ENCODE data around the gene ZNF521. TPM values are rescaled to one million over a fixed set of nuclear protein-coding genes. Genes with fewer than 3 reads are reported as not detected.

The ZNF521 gene
- total RNA-seq, 2 donors from 2014 or later: 3.8 to 5.3 TPM

- intact Hi-C loops (cut with DNase I): no loop called here
- H3K4me1 ChIP-seq: no peaks in the 10 kb centered on the region
Measured at GRCh38 chr18:25335676-25336075, 16.3 kb downstream of the ZNF521 start.

DNA sequence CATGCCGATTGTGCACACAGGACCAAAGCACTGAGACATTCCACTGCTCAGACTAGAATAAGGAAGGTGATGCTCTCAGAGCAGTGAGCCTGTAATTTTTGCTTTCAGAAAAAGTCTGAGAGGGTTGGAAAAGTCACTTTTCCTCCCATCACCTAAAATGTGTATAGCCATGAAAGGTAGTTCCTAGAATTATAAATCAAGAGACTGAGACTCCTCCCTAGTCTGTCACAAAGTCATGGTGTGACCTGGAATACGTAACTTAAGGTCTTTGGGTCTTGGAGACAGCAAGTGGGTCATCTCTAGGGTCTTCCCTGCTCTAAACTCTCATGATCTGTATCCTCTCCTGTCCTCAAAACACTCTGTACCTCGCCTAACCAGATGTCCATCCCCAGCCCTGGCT is 16.9 kb downstream of the ZNF521 start:
- no peak overlapping the region for H3K4me3 ChIP-seq
- no peak for DNase-seq
- H3K9me3 ChIP-seq: no peaks in the 10 kb centered on the region
- no peaks in the 10 kb centered on the region for H3K27me3 ChIP-seq
- H3K4me1 ChIP-seq: no peaks in the 10 kb centered on the region
- TF ChIP-seq CTCF (IDR thresholded peaks at IDR 0.05): no peak
- H3K9ac ChIP-seq (ENCODE audit: low read depth in 2 of 2, low read length in 2 of 2): no peak overlapping the region
- no peaks in the 10 kb centered on the region for H3K36me3 ChIP-seq
- intact Hi-C loops (cut with DNase I): no loop called here
- no peak overlapping the region for H3K27ac ChIP-seq

More at GRCh38 chr18:25335676-25336075, 16.3 kb downstream of the ZNF521 start:
- Histone ChIP-seq H3K9ac (ENCODE audit: low read depth in 2 of 2, low read length in 2 of 2) (no peak overlapping the region), H3K27ac (no peak overlapping the region), H3K9me3 (no peaks in the 10 kb centered on the region), H3K4me3 (no peak overlapping the region), H3K27me3 (no peaks in the 10 kb centered on the region), H3K36me3 (no peaks in the 10 kb centered on the region)
- DNase-seq: no peak
- TF ChIP-seq CTCF (IDR thresholded peaks at IDR 0.05): no peak

DNA sequence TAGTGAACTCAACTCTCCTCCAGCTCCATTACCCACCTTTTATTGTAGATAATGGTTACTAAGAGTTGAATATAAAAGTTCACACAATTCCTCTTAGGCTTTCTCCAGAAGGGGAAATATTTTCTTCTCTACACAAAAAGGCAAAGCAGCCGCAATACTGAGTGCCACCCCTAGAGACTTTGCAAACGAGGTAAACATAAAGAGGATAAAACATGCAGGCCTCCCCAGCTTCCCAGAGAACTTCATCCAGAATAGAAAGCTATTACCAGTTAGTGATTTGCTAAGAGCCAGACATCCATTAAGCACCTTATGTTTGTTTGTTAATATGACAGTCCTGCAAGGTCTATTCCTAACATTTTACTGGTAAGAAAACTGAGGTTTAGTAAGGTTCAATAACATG is 17.4 kb downstream of the ZNF521 start:
- DNase-seq: no peak
- intact Hi-C loops (cut with DNase I): no loop called here
- no peak overlapping the region for H3K4me3 ChIP-seq
- H3K9ac ChIP-seq (ENCODE audit: low read depth in 2 of 2, low read length in 2 of 2): no peak overlapping the region
- H3K36me3 ChIP-seq: no peaks in the 10 kb centered on the region
- no peaks in the 10 kb centered on the region for H3K4me1 ChIP-seq
- H3K27me3 ChIP-seq: no peaks in the 10 kb centered on the region
- no peak overlapping the region for H3K27ac ChIP-seq
- no peaks in the 10 kb centered on the region for H3K9me3 ChIP-seq
- no peak for TF ChIP-seq CTCF (IDR thresholded peaks at IDR 0.05)

- no peak overlapping the region for H3K9ac ChIP-seq (ENCODE audit: low read depth in 2 of 2, low read length in 2 of 2)
- intact Hi-C loops (cut with DNase I): no loop called here
- no peaks in the 10 kb centered on the region for H3K9me3 ChIP-seq
- H3K27ac ChIP-seq: no peak overlapping the region
- H3K4me1 ChIP-seq: no peaks in the 10 kb centered on the region
- H3K4me3 ChIP-seq: no peak overlapping the region
- TF ChIP-seq CTCF (IDR thresholded peaks at IDR 0.05): no peak
- no peaks in the 10 kb centered on the region for H3K36me3 ChIP-seq
- DNase-seq: no peak
- no peaks in the 10 kb centered on the region for H3K27me3 ChIP-seq
Measured at GRCh38 chr18:25332002-25332401, 20.0 kb downstream of the ZNF521 start.

GRCh38 chr18:25329783-25330182 is 22.2 kb downstream of the ZNF521 start:
- intact Hi-C loops (cut with DNase I): no loop called here
- TF ChIP-seq CTCF (IDR thresholded peaks at IDR 0.05): no peak
- H3K27ac ChIP-seq: no peak overlapping the region

GRCh38 chr18:25327584-25327983 is 24.4 kb downstream of the ZNF521 start:
- intact Hi-C loops (cut with DNase I): no loop called here
- no peaks in the 10 kb centered on the region for H3K27me3 ChIP-seq
- H3K27ac ChIP-seq: no peak overlapping the region
- no peak for TF ChIP-seq CTCF (IDR thresholded peaks at IDR 0.05)
- no peak for DNase-seq
- H3K4me1 ChIP-seq: no peaks in the 10 kb centered on the region
- no peak overlapping the region for H3K4me3 ChIP-seq
- H3K36me3 ChIP-seq: no peaks in the 10 kb centered on the region
- H3K9me3 ChIP-seq: no peaks in the 10 kb centered on the region
- H3K9ac ChIP-seq (ENCODE audit: low read depth in 2 of 2, low read length in 2 of 2): no peak overlapping the region

More at GRCh38 chr18:25329783-25330182, 22.2 kb downstream of the ZNF521 start:
- H3K4me3 ChIP-seq: no peak overlapping the region
- H3K27me3 ChIP-seq: no peaks in the 10 kb centered on the region
- H3K9me3 ChIP-seq: no peaks in the 10 kb centered on the region
- no peak for DNase-seq
- H3K36me3 ChIP-seq: no peaks in the 10 kb centered on the region
- no peak overlapping the region for H3K9ac ChIP-seq (ENCODE audit: low read depth in 2 of 2, low read length in 2 of 2)
- H3K4me1 ChIP-seq: no peaks in the 10 kb centered on the region

Data from colonic mucosa (tissue), 4 donors.